HUES64 (cell line): ENCODE measurements around the gene CPLANE1.
"Not testable (repeated sequence)": the region's sequence is repeated elsewhere in the genome, so short reads cannot be mapped to it uniquely, and the experiment has no call there.

Experiments used
- H3K27ac ChIP-seq: 2 replicates; pipeline ENCODE4 v1.7.0; 2013; ENCODE audit warnings: low read depth, low read length, inconsistent platforms
- H3K27me3 ChIP-seq: 2 replicates; pipeline ENCODE4 v1.6.1; 2013; ENCODE audit warnings: mild to moderate bottlenecking, low read length; ENCODE audit not compliant: insufficient read depth
- H3K36me3 ChIP-seq: 2 replicates; pipeline ENCODE4 v1.6.1; 2013; ENCODE audit warnings: mild to moderate bottlenecking, low read length; ENCODE audit not compliant: insufficient read depth
- H3K4me1 ChIP-seq: 2 replicates; pipeline ENCODE4 v1.6.1; 2013; ENCODE audit warnings: mild to moderate bottlenecking, low read length, moderate library complexity; ENCODE audit not compliant: insufficient read depth
- H3K4me3 ChIP-seq: 2 replicates; pipeline ENCODE4 v1.5.1; 2013; ENCODE audit warnings: mild to moderate bottlenecking, low read length, moderate library complexity
- H3K9ac ChIP-seq: 2 replicates; pipeline ENCODE4 v1.6.1; 2013; ENCODE audit warnings: mild to moderate bottlenecking, low read depth, low read length
- H3K9me3 ChIP-seq: 2 replicates; pipeline ENCODE4 v1.6.1; 2013; ENCODE audit warnings: low read depth, low read length; ENCODE audit not compliant: insufficient read depth
- WGBS: fragments of 150-250, 120-280 bp; methylation state at CpG from one replicate; pipeline ENCODE4 v1.1.7; 2013; ENCODE audit warnings: missing lambda C conversion rate; 5-methylcytosine and 5-hydroxymethylcytosine counted together

Gene CPLANE1

DNA sequence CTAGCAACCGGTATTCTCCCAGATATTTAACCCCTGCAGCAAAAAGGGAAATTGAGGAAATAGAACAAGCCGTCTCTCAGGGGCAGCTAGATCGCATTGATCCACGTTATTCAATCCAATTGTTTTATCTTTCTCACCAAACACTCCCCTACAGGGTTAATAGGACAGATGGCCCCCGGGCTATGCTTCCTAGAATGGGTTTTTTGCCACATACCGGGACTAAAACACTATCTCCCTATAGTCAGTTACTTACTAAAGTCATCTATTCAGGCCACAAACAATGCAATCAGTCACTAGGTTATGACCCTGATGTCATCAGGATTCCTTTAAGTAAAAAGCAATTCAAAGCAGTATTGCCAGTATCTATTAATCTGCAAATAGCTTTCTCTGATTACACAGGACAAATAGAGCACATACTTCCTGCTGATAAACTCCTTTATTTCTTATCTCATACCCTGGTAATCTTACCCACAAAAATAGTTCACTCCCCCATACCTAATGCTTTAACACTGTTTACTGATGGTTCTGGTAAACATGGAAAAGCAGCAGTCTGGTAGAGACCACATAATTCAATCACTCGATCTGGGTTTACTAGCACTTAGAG, 159.0 kb downstream of the CPLANE1 start:
- Histone ChIP-seq H3K9me3 (no peaks in the 10 kb centered on the region), H3K4me1 (peaks cover 11% of the 10 kb centered on the region; the same call in 1 of the 2 replicates), H3K27ac (no peak overlapping the region), H3K4me3 (no peak overlapping the region), H3K27me3 (peaks cover 69% of the 10 kb centered on the region), H3K9ac (no peak overlapping the region), H3K36me3 (no peaks in the 10 kb centered on the region)
- WGBS = 56% methylated on average over 7 of the region's 7 CpGs

GRCh38 chr5:37088009-37088408, 161.2 kb downstream of the CPLANE1 start:
- Histone ChIP-seq H3K27ac (no peak overlapping the region), H3K4me1 (peaks cover 11% of the 10 kb centered on the region; the same call in 1 of the 2 replicates), H3K27me3 (peaks cover 90% of the 10 kb centered on the region), H3K4me3 (no peak overlapping the region), H3K9me3 (no peaks in the 10 kb centered on the region), H3K9ac (no peak overlapping the region), H3K36me3 (no peaks in the 10 kb centered on the region)
- WGBS = 90% methylated on average over 6 of the region's 6 CpGs

DNA sequence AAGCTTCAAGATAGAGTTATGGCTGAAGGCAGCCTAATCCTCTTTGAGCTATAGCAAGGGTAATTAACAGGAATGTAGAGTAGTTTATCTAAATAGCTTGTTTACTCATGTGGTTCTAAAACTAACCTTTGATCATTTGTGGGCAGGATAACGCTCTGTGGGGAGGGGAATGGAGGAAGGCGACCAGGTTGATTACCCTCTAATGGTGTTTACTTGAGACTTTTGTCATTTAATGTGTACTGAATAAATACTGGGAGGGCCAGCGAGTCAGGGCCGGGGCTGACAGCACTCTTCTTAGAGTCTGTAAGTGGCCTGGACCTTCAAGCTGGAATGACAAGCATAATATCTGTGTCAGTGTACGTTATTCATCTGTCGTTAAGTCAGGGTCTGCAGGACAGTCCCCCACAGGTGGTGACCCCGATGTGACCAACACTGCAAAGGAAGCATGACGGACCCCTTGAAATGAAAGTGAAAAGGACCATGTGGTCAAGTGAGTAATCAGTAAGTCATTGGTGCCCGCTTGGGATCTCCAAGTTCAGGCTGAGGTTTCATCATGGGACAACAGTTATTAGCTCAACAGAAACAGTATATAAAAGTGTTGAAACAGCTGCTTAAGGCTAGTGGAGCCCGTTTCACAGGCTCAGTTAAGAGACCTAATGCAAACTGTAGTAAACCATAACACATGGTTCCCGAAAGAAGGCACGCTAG, 162.6 kb downstream of the CPLANE1 start:
- 51% methylated on average over 12 of the region's 12 CpGs for WGBS
- Histone ChIP-seq H3K4me1 (peaks cover 11% of the 10 kb centered on the region; the same call in 1 of the 2 replicates), H3K27me3 (peaks cover 88% of the 10 kb centered on the region)

DNA sequence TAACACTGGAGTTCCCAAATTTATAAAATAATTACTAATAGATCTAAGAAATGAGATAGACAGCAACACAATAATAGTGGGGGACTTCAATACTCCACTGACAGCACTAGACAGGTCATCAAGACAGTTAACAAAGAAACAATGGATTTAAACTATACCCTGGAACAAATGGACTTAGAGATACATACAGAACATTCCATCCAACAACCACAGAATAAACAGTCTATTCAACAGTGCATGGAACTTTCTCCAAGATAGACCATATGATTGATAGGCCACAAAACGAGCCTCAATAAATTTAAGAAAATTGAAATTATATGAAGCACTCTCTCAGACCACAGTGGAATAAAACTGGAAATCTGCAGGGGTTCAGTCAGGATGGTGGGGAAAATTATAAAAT, 163.2 kb downstream of the CPLANE1 start:
- not testable (repeated sequence) for H3K9ac ChIP-seq, H3K36me3 ChIP-seq, H3K27ac ChIP-seq, H3K4me3 ChIP-seq, H3K9me3 ChIP-seq
- Histone ChIP-seq H3K4me1 (peaks cover 11% of the 10 kb centered on the region; the same call in 1 of the 2 replicates), H3K27me3 (peaks cover 87% of the 10 kb centered on the region)
- 63% methylated on average over 1 of the region's 1 CpG for WGBS

More for the DNA sequence above, 162.6 kb downstream of the CPLANE1 start:
- Histone ChIP-seq H3K9ac (no peak overlapping the region), H3K27ac (no peak overlapping the region), H3K36me3 (no peaks in the 10 kb centered on the region), H3K4me3 (no peak overlapping the region), H3K9me3 (no peaks in the 10 kb centered on the region)

DNA sequence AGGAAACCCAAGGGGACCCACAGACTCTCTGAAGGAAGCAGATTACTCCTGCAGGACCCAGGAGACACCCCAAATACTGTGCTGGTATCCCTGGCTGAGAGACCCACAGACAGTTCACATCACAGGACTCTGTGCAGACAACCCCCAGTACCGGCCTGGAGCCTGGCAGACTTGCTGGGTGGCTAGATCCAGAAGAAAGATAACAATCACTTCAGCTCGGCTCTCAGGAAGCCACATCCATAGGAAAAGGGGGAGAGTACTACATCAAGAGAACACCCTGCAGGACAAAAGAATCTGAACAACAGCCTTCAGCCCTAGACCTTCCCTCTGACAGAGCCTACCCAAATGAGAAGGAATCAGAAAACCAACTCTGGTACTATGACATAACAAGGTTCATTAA, 166.2 kb downstream of the CPLANE1 start:
- H3K9ac ChIP-seq, H3K9me3 ChIP-seq, H3K36me3 ChIP-seq, H3K4me3 ChIP-seq, H3K27ac ChIP-seq, H3K4me1 ChIP-seq: not testable (repeated sequence)
- 71% methylated on average over 2 of the region's 2 CpGs for WGBS
- H3K27me3 ChIP-seq = peaks cover 60% of the 10 kb centered on the region

GRCh38 chr5:37080697-37081096, 168.5 kb downstream of the CPLANE1 start:
- 85% methylated on average over 2 of the region's 3 CpGs for WGBS
- H3K36me3 ChIP-seq = no peaks in the 10 kb centered on the region
- no peaks in the 10 kb centered on the region for H3K9me3 ChIP-seq
- H3K27me3 ChIP-seq = peaks cover 38% of the 10 kb centered on the region
- H3K27ac ChIP-seq = no peak overlapping the region
- H3K4me1 ChIP-seq = no peaks in the 10 kb centered on the region; the same call in 1 of the 2 replicates
- H3K9ac ChIP-seq = no peak overlapping the region
- H3K4me3 ChIP-seq = no peak overlapping the region

DNA sequence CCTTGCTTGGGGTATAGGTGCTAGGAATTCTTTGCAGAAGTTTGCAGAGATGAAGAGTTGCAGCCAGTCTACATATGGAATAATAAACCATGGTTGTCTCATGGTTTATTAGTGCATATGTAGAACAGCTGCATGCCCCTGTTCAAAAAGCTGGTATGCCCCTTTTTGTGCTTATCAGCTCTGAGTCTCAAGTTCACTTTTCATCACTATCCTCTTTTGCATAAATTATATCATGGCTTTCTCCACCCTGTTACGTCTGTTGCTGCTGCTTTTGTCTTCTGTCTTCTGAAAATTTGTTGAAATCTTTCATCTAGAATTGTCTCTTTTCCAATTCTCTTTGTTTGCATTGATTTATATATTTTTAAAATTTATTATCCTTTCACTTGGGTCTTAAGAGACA, 172.0 kb downstream of the CPLANE1 start:
- no peak overlapping the region for H3K4me3 ChIP-seq
- H3K36me3 ChIP-seq = no peaks in the 10 kb centered on the region
- no peak overlapping the region for H3K9ac ChIP-seq
- H3K9me3 ChIP-seq = no peaks in the 10 kb centered on the region
- H3K27ac ChIP-seq = no peak overlapping the region
- WGBS = 94% methylated on average over 1 of the region's 1 CpG
- peaks cover 4% of the 10 kb centered on the region; the same call in 1 of the 2 replicates for H3K27me3 ChIP-seq
- no peaks in the 10 kb centered on the region for H3K4me1 ChIP-seq

- no peak overlapping the region for H3K9ac ChIP-seq
- WGBS = 98% methylated on average over 3 of the region's 3 CpGs
- no peaks in the 10 kb centered on the region for H3K9me3 ChIP-seq
- no peaks in the 10 kb centered on the region; the same call in 1 of the 2 replicates for H3K27me3 ChIP-seq
- no peak overlapping the region for H3K27ac ChIP-seq
- H3K4me1 ChIP-seq = no peaks in the 10 kb centered on the region
- no peaks in the 10 kb centered on the region for H3K36me3 ChIP-seq
- H3K4me3 ChIP-seq = no peak overlapping the region
Measured at GRCh38 chr5:37075399-37075950, 173.7 kb downstream of the CPLANE1 start.

- WGBS = 96% methylated on average over 1 of the region's 1 CpG
- Histone ChIP-seq H3K36me3 (no peaks in the 10 kb centered on the region), H3K4me1 (no peaks in the 10 kb centered on the region), H3K27ac (no peak overlapping the region), H3K9me3 (no peaks in the 10 kb centered on the region), H3K9ac (no peak overlapping the region), H3K27me3 (no peaks in the 10 kb centered on the region), H3K4me3 (no peak overlapping the region)
Measured at GRCh38 chr5:37071901-37072581, 177.1 kb downstream of the CPLANE1 start.

DNA sequence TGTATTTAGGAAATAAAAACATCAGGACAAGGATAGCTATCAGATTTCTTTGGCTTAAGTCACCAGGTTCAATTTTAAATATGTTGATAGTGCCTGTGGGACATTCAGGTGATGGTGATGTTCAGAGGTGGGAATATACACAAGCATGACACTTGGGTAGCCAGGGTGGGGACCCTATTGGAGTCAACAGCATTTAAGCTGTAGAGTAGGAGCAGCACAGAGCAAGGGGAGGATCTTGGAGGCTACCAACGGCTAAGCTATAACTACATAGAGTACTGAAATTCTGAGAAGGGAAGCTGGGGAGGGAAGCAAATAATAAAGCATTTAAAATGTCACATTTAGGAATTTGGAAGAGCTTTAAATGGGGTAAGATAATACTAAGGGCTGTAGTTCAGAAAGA, 177.7 kb downstream of the CPLANE1 start:
- WGBS = 94% methylated on average over 1 of the region's 1 CpG
- Histone ChIP-seq H3K4me1 (no peaks in the 10 kb centered on the region), H3K27me3 (no peaks in the 10 kb centered on the region), H3K36me3 (no peaks in the 10 kb centered on the region), H3K9ac (no peak overlapping the region), H3K27ac (no peak overlapping the region), H3K4me3 (no peak overlapping the region), H3K9me3 (no peaks in the 10 kb centered on the region)

GRCh38 chr5:37064442-37064841, 184.7 kb downstream of the CPLANE1 start:
- WGBS = 97% methylated on average over 9 of the region's 9 CpGs
- H3K27ac ChIP-seq = no peak overlapping the region
- H3K36me3 ChIP-seq = peaks cover 62% of the 10 kb centered on the region
- H3K9ac ChIP-seq = no peak overlapping the region
- no peaks in the 10 kb centered on the region for H3K27me3 ChIP-seq
- H3K9me3 ChIP-seq = no peaks in the 10 kb centered on the region
- no peak overlapping the region for H3K4me3 ChIP-seq
- H3K4me1 ChIP-seq = no peaks in the 10 kb centered on the region
